HepG2 (cell line): ENCODE data around the gene ARL15. TPM values are rescaled to one million over a fixed set of nuclear protein-coding genes. Genes with fewer than 3 reads are reported as not detected.

Experiments used
- ARNT ChIP-seq: fragments of 450-650 bp; IDR thresholded peaks from 2 replicates; pipeline ENCODE4 v1.6.1; 2017
- ARNT2 ChIP-seq: sonication (generic); formaldehyde crosslinking; IDR thresholded peaks from 2 replicates; pipeline ENCODE4 v1.8.0; 2022; ENCODE audit warnings: mild to moderate bottlenecking, low read depth, missing genetic modification reagents, moderate library complexity
- BCL6 ChIP-seq: IDR thresholded peaks from 2 replicates; pipeline ENCODE4 v1.6.1; 2016; ENCODE audit warnings: missing genetic modification reagents, missing compliant biosample characterization
- CBFB ChIP-seq: sonication (generic); formaldehyde crosslinking; IDR thresholded peaks from 2 replicates; pipeline ENCODE4 v1.4.0; 2020; ENCODE audit warnings: missing genetic modification reagents
- CHD4 ChIP-seq: fragments of 200-600 bp; sonication (generic); IDR thresholded peaks from 2 replicates; pipeline ENCODE4 v1.7.0; 2017; ENCODE audit warnings: mild to moderate bottlenecking, low read length, borderline replicate concordance
- FLYWCH1 ChIP-seq: sonication (generic); formaldehyde crosslinking; IDR thresholded peaks from 2 replicates; pipeline ENCODE4 v1.8.1; 2023; ENCODE audit warnings: mild to moderate bottlenecking, missing genetic modification reagents
- FOXA3 ChIP-seq: IDR thresholded peaks from 2 replicates; pipeline ENCODE4 v1.6.1; 2016; ENCODE audit warnings: missing genetic modification reagents, missing compliant biosample characterization
- FOXC1 ChIP-seq: sonication (generic); formaldehyde crosslinking; IDR thresholded peaks from 2 replicates; pipeline ENCODE4 v1.8.0; 2022; ENCODE audit warnings: mild to moderate bottlenecking, missing genetic modification reagents, borderline replicate concordance
- FOXM1 ChIP-seq: sonication (generic); formaldehyde crosslinking; IDR thresholded peaks from 2 replicates; pipeline ENCODE4 v1.5.0; 2020; ENCODE audit warnings: missing genetic modification reagents
- PHF20 ChIP-seq: sonication (generic); formaldehyde crosslinking; IDR thresholded peaks from 2 replicates; pipeline ENCODE4 v1.5.0; 2020; ENCODE audit warnings: mild to moderate bottlenecking, missing genetic modification reagents
- PHF8 ChIP-seq: sonication (generic); formaldehyde crosslinking; IDR thresholded peaks from 2 replicates; pipeline ENCODE4 v1.5.0; 2020; ENCODE audit warnings: missing genetic modification reagents
- SAFB2 ChIP-seq: sonication (generic); formaldehyde crosslinking; IDR thresholded peaks from 2 replicates; pipeline ENCODE4 v1.5.1; 2020; ENCODE audit warnings: missing genetic modification reagents, low read depth, mild to moderate bottlenecking, borderline replicate concordance
- SAP130 ChIP-seq: IDR thresholded peaks from 2 replicates; pipeline ENCODE4 v1.6.1; 2016; ENCODE audit warnings: low read depth
- SETDB1 ChIP-seq: sonication (generic); formaldehyde crosslinking; IDR thresholded peaks from 2 replicates; pipeline ENCODE4 v1.5.1; 2020; ENCODE audit warnings: missing genetic modification reagents, mild to moderate bottlenecking, borderline replicate concordance
- SMAD3 ChIP-seq: sonication (generic); formaldehyde crosslinking; IDR thresholded peaks from 2 replicates; pipeline ENCODE4 v1.4.0; 2020; ENCODE audit warnings: missing genetic modification reagents
- THYN1 ChIP-seq: sonication (generic); formaldehyde crosslinking; IDR thresholded peaks from 2 replicates; pipeline ENCODE4 v1.8.1; 2023; ENCODE audit warnings: low read depth, mild to moderate bottlenecking, moderate library complexity, missing genetic modification reagents, borderline replicate concordance
- ZNF253 ChIP-seq: sonication (generic); formaldehyde crosslinking; IDR thresholded peaks from 2 replicates; pipeline ENCODE4 v1.8.0; 2022; ENCODE audit warnings: mild to moderate bottlenecking, missing genetic modification reagents, borderline replicate concordance
- ZNF362 ChIP-seq: sonication (generic); formaldehyde crosslinking; IDR thresholded peaks from 2 replicates; pipeline ENCODE4 v1.4.0; 2020; ENCODE audit warnings: missing genetic modification reagents, mild to moderate bottlenecking, borderline replicate concordance
- ZNF432 ChIP-seq: sonication (generic); formaldehyde crosslinking; IDR thresholded peaks from 2 replicates; pipeline ENCODE4 v1.5.0; 2020; ENCODE audit warnings: missing genetic modification reagents, mild to moderate bottlenecking, borderline replicate concordance
- ZNF441 ChIP-seq: sonication (generic); formaldehyde crosslinking; IDR thresholded peaks from 2 replicates; pipeline ENCODE4 v1.7.0; 2021; ENCODE audit warnings: missing genetic modification reagents, borderline replicate concordance
- ZNF616 ChIP-seq: sonication (generic); formaldehyde crosslinking; IDR thresholded peaks from 2 replicates; pipeline ENCODE4 v1.5.0; 2020; ENCODE audit warnings: low read depth, mild to moderate bottlenecking, missing genetic modification reagents
- polyA plus RNA-seq, 8 experiments: library from polyadenylated mRNA; depleted of rRNA in 3 of 8; stranded (reverse) in 7 of 8; unstranded in 1 of 8; fragments of >200 nt; fragmentation: Illumina TruSeq in 4 of 8; extraction: Trizol in 4 of 8; gene quantifications; 2 replicates each; pipeline versions ENCODE4 v1.2.1 to v1.2.3, GENCODE V29; 2011 to 2016; ENCODE audit warnings: low read depth in 4 of 8, missing spikeins in 1 of 8, mixed read lengths in 1 of 8; ENCODE audit not compliant: insufficient read depth in 1 of 8
- total RNA-seq, 5 experiments: library from RNA; depleted of rRNA; stranded (reverse); fragments of >200 nt; fragmentation: Illumina TruSeq; extraction: Trizol; gene quantifications; 2 replicates each; pipeline ENCODE4 v1.2.3, GENCODE V29; 2016; ENCODE audit warnings: low read depth in 1 of 5
- TF ChIP-seq, protein P1 (sequence below): sonication (generic); formaldehyde crosslinking; IDR thresholded peaks from 2 replicates; pipeline ENCODE4 v1.5.1; 2020; ENCODE audit warnings: mild to moderate bottlenecking, missing genetic modification reagents, borderline replicate concordance

ARL15 gene
- total and polyA plus RNA-seq, 2 of the 13 experiments (the other 11 are each of a cell fraction or from before 2014, with no cell fraction given), result 2.5 to 7.7 TPM

DNA sequence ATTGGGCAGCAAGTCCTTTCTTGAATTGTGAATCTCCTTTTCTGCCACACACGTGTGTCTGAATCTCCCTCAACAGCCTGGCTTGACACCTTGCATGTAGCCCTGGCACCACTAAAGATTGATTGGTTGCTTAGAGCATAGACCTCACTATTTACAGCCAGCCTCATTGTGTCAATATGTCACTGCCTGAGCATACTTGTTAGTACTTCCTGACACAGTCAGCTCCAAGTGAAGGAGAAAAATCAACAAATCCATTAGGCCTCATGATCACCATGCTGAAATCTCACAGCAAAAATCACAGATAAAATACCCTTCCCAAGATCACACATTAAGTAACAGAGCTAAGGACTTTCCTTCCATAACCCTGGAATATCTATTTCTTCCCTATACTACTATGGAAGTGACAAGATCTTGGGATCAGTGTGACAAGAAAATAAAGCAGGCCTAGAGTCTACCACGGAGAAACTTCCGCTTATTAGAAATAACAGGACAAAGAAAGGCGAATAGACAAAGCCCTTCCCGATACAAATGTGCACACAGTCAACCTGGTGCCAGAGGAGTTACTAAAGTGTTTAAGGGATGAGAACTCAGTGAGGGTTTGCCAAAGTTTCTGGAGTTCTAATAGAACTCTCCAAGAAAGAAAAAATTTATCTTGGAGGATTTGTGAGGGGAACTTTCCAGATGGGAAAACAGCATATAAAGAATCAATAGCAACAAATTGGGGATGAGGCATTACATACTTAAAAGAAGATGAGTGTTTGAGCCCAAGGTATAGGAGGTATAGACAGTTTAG is 5.6 kb upstream of the ARL15 start (continued):
- TF ChIP-seq FLYWCH1 (CRISPR knock-in tag) (no peak), FOXM1 (CRISPR knock-in tag) (no peak), ZNF253 (CRISPR knock-in tag) (no peak), CBFB (no peak), THYN1 (CRISPR knock-in tag) (no peak), FOXC1 (CRISPR knock-in tag) (no peak), ARNT2 (no peak), ZNF362 (CRISPR knock-in tag) (no peak), SETDB1 (CRISPR knock-in tag) (no peak), SAP130 (CRISPR knock-in tag) (peak; percentile 35; the same call in 1 of the 2 replicates), PHF8 (CRISPR knock-in tag) (no peak), BCL6 (no peak), SMAD3 (CRISPR knock-in tag) (no peak), ZNF432 (no peak), FOXA3 (CRISPR knock-in tag) (peak; percentile 80), ARNT (no peak), ZNF441 (no peak), SAFB2 (CRISPR knock-in tag) (no peak), PHF20 (CRISPR knock-in tag) (no peak), ZNF616 (CRISPR knock-in tag) (no peak), CHD4 (no peak)
- TF ChIP-seq, protein P1, sequence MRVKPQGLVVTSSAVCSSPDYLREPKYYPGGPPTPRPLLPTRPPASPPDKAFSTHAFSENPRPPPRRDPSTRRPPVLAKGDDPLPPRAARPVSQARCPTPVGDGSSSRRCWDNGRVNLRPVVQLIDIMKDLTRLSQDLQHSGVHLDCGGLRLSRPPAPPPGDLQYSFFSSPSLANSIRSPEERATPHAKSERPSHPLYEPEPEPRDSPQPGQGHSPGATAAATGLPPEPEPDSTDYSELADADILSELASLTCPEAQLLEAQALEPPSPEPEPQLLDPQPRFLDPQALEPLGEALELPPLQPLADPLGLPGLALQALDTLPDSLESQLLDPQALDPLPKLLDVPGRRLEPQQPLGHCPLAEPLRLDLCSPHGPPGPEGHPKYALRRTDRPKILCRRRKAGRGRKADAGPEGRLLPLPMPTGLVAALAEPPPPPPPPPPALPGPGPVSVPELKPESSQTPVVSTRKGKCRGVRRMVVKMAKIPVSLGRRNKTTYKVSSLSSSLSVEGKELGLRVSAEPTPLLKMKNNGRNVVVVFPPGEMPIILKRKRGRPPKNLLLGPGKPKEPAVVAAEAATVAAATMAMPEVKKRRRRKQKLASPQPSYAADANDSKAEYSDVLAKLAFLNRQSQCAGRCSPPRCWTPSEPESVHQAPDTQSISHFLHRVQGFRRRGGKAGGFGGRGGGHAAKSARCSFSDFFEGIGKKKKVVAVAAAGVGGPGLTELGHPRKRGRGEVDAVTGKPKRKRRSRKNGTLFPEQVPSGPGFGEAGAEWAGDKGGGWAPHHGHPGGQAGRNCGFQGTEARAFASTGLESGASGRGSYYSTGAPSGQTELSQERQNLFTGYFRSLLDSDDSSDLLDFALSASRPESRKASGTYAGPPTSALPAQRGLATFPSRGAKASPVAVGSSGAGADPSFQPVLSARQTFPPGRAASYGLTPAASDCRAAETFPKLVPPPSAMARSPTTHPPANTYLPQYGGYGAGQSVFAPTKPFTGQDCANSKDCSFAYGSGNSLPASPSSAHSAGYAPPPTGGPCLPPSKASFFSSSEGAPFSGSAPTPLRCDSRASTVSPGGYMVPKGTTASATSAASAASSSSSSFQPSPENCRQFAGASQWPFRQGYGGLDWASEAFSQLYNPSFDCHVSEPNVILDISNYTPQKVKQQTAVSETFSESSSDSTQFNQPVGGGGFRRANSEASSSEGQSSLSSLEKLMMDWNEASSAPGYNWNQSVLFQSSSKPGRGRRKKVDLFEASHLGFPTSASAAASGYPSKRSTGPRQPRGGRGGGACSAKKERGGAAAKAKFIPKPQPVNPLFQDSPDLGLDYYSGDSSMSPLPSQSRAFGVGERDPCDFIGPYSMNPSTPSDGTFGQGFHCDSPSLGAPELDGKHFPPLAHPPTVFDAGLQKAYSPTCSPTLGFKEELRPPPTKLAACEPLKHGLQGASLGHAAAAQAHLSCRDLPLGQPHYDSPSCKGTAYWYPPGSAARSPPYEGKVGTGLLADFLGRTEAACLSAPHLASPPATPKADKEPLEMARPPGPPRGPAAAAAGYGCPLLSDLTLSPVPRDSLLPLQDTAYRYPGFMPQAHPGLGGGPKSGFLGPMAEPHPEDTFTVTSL (CRISPR knock-in tag), result peak; percentile 61; the same call in 1 of the 2 replicates
